ENCODE measurements around the gene SGK1. TPM values are rescaled to one million over a fixed set of nuclear protein-coding genes. Genes with fewer than 3 reads are reported as not detected.
"Not testable (repeated sequence)": the region's sequence is repeated elsewhere in the genome, so short reads cannot be mapped to it uniquely, and the experiment has no call there.

SGK1 gene
- total RNA-seq, 4 donors from 2014 or later, result 172 to 1,533 (median 978) TPM

- Histone ChIP-seq H3K9me3 (no peaks in the 10 kb centered on the region), H3K4me1 (no peaks in the 10 kb centered on the region), H3K36me3 (no peaks in the 10 kb centered on the region), H3K4me3 (no peak overlapping the region), H3K27ac (no peak overlapping the region), H3K27me3 (no peaks in the 10 kb centered on the region)
- no peak for TF ChIP-seq POLR2A (IDR thresholded peaks at IDR 0.05)
- TF ChIP-seq CTCF (IDR thresholded peaks at IDR 0.05), result no peak
- no peak for DNase-seq
Observed at GRCh38 chr6:134324141-134324540, 6.2 kb upstream of the SGK1 start.

DNA sequence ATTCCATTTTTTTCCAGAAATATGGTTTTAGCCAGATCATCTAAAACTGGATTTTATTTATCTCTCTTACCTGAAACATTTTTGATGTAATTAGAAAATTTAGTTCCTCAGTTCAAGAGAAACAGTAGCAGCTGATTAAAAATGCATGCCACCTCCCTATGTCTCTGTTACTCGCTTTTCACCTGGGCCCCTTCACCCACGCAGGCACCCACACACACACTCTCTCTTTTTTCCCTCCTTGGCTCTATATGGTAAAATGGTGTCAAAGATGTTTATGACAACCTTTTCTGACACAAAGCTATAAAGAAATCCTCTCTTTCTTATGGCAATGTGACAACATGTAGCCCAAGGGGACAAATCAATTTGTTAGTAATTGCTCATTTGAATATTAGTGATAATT lies 5.8 kb upstream of the SGK1 start:
- Histone ChIP-seq H3K4me1 (no peaks in the 10 kb centered on the region), H3K27ac (no peak overlapping the region), H3K9me3 (no peaks in the 10 kb centered on the region), H3K36me3 (no peaks in the 10 kb centered on the region), H3K4me3 (no peak overlapping the region), H3K27me3 (no peaks in the 10 kb centered on the region)
- TF ChIP-seq CTCF (IDR thresholded peaks at IDR 0.05), result no peak
- TF ChIP-seq POLR2A (IDR thresholded peaks at IDR 0.05), result no peak
- DNase-seq, result no peak

DNA sequence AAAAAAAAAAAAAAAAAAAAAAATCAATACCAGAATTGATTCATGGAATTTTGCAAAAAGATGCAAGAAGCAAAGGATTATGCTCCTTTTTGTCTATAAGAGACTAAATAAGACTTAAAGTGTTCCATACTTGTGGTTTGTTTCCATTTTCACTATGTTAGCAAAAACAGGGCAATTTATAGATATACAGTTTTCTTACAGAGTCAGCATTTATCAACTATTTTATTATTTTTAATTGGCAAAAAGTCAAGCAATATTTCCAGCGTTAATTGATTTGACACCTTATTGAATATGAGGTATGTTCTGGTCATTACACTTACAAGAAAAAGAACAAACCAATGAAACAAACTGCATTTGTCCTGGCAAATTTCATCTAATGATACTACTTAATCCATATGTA lies 5.4 kb upstream of the SGK1 start:
- Histone ChIP-seq H3K9me3 (no peaks in the 10 kb centered on the region), H3K27me3 (no peaks in the 10 kb centered on the region), H3K4me1 (no peaks in the 10 kb centered on the region), H3K36me3 (no peaks in the 10 kb centered on the region), H3K27ac (no peak overlapping the region), H3K4me3 (no peak overlapping the region)
- TF ChIP-seq POLR2A (IDR thresholded peaks at IDR 0.05) (no peak), CTCF (IDR thresholded peaks at IDR 0.05) (no peak)
- no peak for DNase-seq

GRCh38 chr6:134322216-134322615 lies 4.3 kb upstream of the SGK1 start:
- Histone ChIP-seq H3K4me1 (no peaks in the 10 kb centered on the region), H3K9me3 (no peaks in the 10 kb centered on the region), H3K36me3 (no peaks in the 10 kb centered on the region), H3K4me3 (no peak overlapping the region), H3K27me3 (no peaks in the 10 kb centered on the region), H3K27ac (no peak overlapping the region)
- no peak for DNase-seq
- TF ChIP-seq POLR2A (IDR thresholded peaks at IDR 0.05), result no peak

- no peaks in the 10 kb centered on the region for H3K9me3 ChIP-seq
- H3K4me1 ChIP-seq, result no peaks in the 10 kb centered on the region
- no peak for DNase-seq
- H3K27ac ChIP-seq, result no peak overlapping the region
- no peak overlapping the region for H3K4me3 ChIP-seq
- no peaks in the 10 kb centered on the region for H3K36me3 ChIP-seq
- no peaks in the 10 kb centered on the region for H3K27me3 ChIP-seq
- TF ChIP-seq POLR2A (IDR thresholded peaks at IDR 0.05), result no peak
- TF ChIP-seq CTCF (IDR thresholded peaks at IDR 0.05), result no peak
Observed at GRCh38 chr6:134321246-134321645, 3.3 kb upstream of the SGK1 start.

DNA sequence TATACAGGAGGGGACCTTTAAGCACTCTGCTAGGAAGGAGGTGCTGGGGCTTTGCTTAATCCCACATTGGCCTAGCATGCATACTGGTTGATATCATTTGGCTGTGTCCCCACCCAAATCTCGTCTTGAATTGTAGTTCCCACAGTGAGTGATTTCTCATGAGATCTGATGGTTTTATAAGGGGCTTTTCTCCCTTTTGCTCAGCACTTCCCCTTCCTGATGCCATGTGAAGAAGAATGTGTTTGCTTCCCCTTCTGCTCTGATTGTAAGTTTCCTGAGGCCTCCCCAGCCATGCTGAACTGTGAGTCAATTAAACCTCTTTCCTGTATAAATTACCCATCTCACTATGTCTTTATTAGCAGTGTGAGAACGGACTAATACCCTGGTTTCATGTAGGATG lies 1.8 kb upstream of the SGK1 start:
- H3K27me3 ChIP-seq, H3K36me3 ChIP-seq, H3K27ac ChIP-seq, H3K4me3 ChIP-seq, H3K9me3 ChIP-seq, H3K4me1 ChIP-seq, DNase-seq: not testable (repeated sequence)

DNA sequence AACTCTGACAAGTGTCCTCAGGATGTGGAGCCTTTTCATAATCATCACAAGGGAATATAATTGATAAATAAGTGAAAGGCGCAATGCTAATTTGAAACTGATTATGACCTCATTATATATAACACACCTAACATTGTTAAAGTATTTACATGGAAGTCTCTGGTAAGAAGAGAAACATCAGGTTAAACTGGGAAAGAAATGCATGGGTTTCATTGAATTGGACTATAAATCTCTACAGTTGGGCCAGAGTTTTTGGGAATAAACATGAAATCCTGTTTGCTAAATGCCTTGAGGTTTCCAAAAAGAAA lies 1.0 kb upstream of the SGK1 start:
- no peaks in the 10 kb centered on the region for H3K4me1 ChIP-seq
- H3K27ac ChIP-seq, result no peak overlapping the region
- no peak for TF ChIP-seq CTCF (IDR thresholded peaks at IDR 0.05)
- TF ChIP-seq POLR2A (IDR thresholded peaks at IDR 0.05), result no peak
- DNase-seq, result no peak
- no peaks in the 10 kb centered on the region for H3K9me3 ChIP-seq
- no peaks in the 10 kb centered on the region for H3K27me3 ChIP-seq
- H3K36me3 ChIP-seq, result no peaks in the 10 kb centered on the region
- H3K4me3 ChIP-seq, result no peak overlapping the region

Data from Peyer's patch (tissue), 4 donors.